Erythroblast (primary cell): ENCODE data around the gene RADIL.

Experiments
- GATA1 ChIP-seq: IDR thresholded peaks from 2 replicates; pipeline ENCODE4 v1.6.1; 2011; ENCODE audit warnings: low read depth, mild to moderate bottlenecking, control low read depth, low read length, moderate library complexity
- POLR2A ChIP-seq: IDR thresholded peaks from 2 replicates; pipeline ENCODE4 v1.6.1; 2011; ENCODE audit warnings: mild to moderate bottlenecking, low read length

GRCh38 chr7:4798706-4799235 lies 84.7 kb downstream of the RADIL start:
- TF ChIP-seq POLR2A (no peak), GATA1 (no peak)
